GM23338 (cell line): ENCODE measurements around the gene SNRNP27. TPM values are rescaled to one million over a fixed set of nuclear protein-coding genes. Genes with fewer than 3 reads are reported as not detected.

Experiments used
- ATAC-seq: fragments of 200-7000 bp; cut with Tn5 transposase; 3 replicates; pipeline ENCODE4 v1.9.1; 2020
- DNase-seq: peaks from one replicate; pipeline ENCODE4 v3.0.0-alpha.2; 2015; ENCODE audit warnings: low spot score
- H2AFZ ChIP-seq: fragments of 200-600 bp; sonication (generic); 2 replicates; pipeline ENCODE4 v1.8.0; 2016; ENCODE audit warnings: antibody characterized with exemption, mild to moderate bottlenecking, moderate library complexity
- H3F3A ChIP-seq: fragments of 200-600 bp; sonication (generic); replicated peaks from 2 replicates; pipeline ENCODE4 v1.8.0; 2017; ENCODE audit warnings: antibody characterized with exemption, mixed run types, low read depth
- H3K27ac ChIP-seq: fragments of 200-600 bp; sonication (generic); 2 replicates; pipeline ENCODE4 v1.6.1; 2016; ENCODE audit warnings: low read depth
- H3K27me3 ChIP-seq: fragments of 200-600 bp; sonication (generic); 2 replicates; pipeline ENCODE4 v1.8.0; 2016; ENCODE audit warnings: mild to moderate bottlenecking, mixed run types, moderate library complexity; ENCODE audit not compliant: insufficient read depth
- H3K36me3 ChIP-seq: fragments of 200-600 bp; sonication (generic); 2 replicates; pipeline ENCODE4 v1.8.0; 2016; ENCODE audit warnings: mild to moderate bottlenecking; ENCODE audit not compliant: insufficient read depth
- H3K4me1 ChIP-seq: fragments of 200-600 bp; sonication (generic); 2 replicates; pipeline ENCODE4 v1.8.0; 2016; ENCODE audit warnings: mild to moderate bottlenecking, moderate library complexity; ENCODE audit not compliant: insufficient read depth
- H3K4me2 ChIP-seq: fragments of 200-600 bp; sonication (generic); 2 replicates; pipeline ENCODE4 v1.7.1; 2017; ENCODE audit warnings: mixed run types
- H3K4me3 ChIP-seq: fragments of 200-600 bp; sonication (generic); 2 replicates; pipeline ENCODE4 v1.6.1; 2016; ENCODE audit warnings: mixed run types
- H3K79me2 ChIP-seq: fragments of 200-600 bp; sonication (generic); replicated peaks from 2 replicates; pipeline ENCODE4 v1.8.0; 2017; ENCODE audit warnings: mild to moderate bottlenecking; ENCODE audit not compliant: insufficient read depth
- H3K9me2 ChIP-seq: fragments of 200-600 bp; sonication (generic); 2 replicates; pipeline ENCODE4 v1.8.0; 2017; ENCODE audit not compliant: insufficient read depth
- H4K20me1 ChIP-seq: fragments of 200-600 bp; sonication (generic); replicated peaks from 2 replicates; pipeline ENCODE4 v1.8.0; 2017; ENCODE audit warnings: mild to moderate bottlenecking; ENCODE audit not compliant: insufficient read depth
- H3K27ac Mint-ChIP-seq: 2 replicates; pipeline ENCODE4 v1.8.0; 2020; ENCODE audit warnings: inconsistent platforms, mild to moderate bottlenecking, moderate library complexity, mixed read lengths
- H3K27me3 Mint-ChIP-seq: 3 replicates; pipeline ENCODE4 v1.8.0; 2022; ENCODE audit warnings: low read depth, mild to moderate bottlenecking, moderate library complexity, mixed read lengths, inconsistent platforms; ENCODE audit not compliant: insufficient read depth, poor library complexity
- H3K36me3 Mint-ChIP-seq: 3 replicates; pipeline ENCODE4 v1.8.0; 2021; ENCODE audit warnings: low read depth, mild to moderate bottlenecking, inconsistent platforms, moderate library complexity, mixed read lengths
- H3K4me1 Mint-ChIP-seq: 3 replicates; pipeline ENCODE4 v1.8.0; 2020; ENCODE audit warnings: mild to moderate bottlenecking, inconsistent platforms, mixed read lengths
- H3K4me3 Mint-ChIP-seq: 3 replicates; pipeline ENCODE4 v1.8.0; 2021; ENCODE audit warnings: moderate library complexity, mild to moderate bottlenecking, inconsistent platforms, mixed read lengths
- H3K9me3 Mint-ChIP-seq: 3 replicates; pipeline ENCODE4 v1.8.0; 2020; ENCODE audit warnings: moderate library complexity, mild to moderate bottlenecking, inconsistent platforms, mixed read lengths
- CREB1 ChIP-seq: fragments of 250-450 bp; sonication (Bioruptor Pico); IDR thresholded peaks from 2 replicates; pipeline ENCODE4 v1.5.0; 2020; ENCODE audit warnings: low read depth, mild to moderate bottlenecking, moderate library complexity
- ETS1 ChIP-seq: IDR thresholded peaks from 2 replicates; pipeline ENCODE4 v1.6.1; 2016; ENCODE audit warnings: antibody characterized with exemption
- EZH2 ChIP-seq: fragments of 200-600 bp; sonication (generic); IDR thresholded peaks from one replicate; pipeline ENCODE4 v1.8.0; 2017; ENCODE audit warnings: antibody characterized with exemption, mild to moderate bottlenecking, low read depth; ENCODE audit not compliant: unreplicated experiment
- EZH2phosphoT487 ChIP-seq: fragments of 200-600 bp; sonication (generic); IDR thresholded peaks from one replicate; pipeline ENCODE4 v1.8.1; 2018; ENCODE audit warnings: antibody characterized with exemption; ENCODE audit not compliant: unreplicated experiment
- JUNB ChIP-seq: IDR thresholded peaks from one replicate; pipeline ENCODE4 v1.6.1; 2016; ENCODE audit warnings: antibody characterized with exemption; ENCODE audit not compliant: unreplicated experiment
- NANOG ChIP-seq: IDR thresholded peaks from 2 replicates; pipeline ENCODE4 v1.6.1; 2016; ENCODE audit warnings: antibody characterized with exemption, borderline replicate concordance
- POLR2AphosphoS5 ChIP-seq: IDR thresholded peaks from 2 replicates; pipeline ENCODE4 v1.6.1; 2016; ENCODE audit warnings: antibody characterized with exemption, low read depth
- REST ChIP-seq: IDR thresholded peaks from one replicate; pipeline ENCODE4 v1.6.1; 2018; ENCODE audit warnings: antibody characterized with exemption; ENCODE audit not compliant: unreplicated experiment
- STAT1 ChIP-seq: IDR thresholded peaks from one replicate; pipeline ENCODE4 v1.6.1; 2016; ENCODE audit warnings: antibody characterized with exemption; ENCODE audit not compliant: unreplicated experiment
- ZNF114 ChIP-seq: fragments of 250-450 bp; sonication (Bioruptor Pico); IDR thresholded peaks from 2 replicates; pipeline ENCODE4 v1.5.0; 2020; ENCODE audit warnings: mild to moderate bottlenecking, moderate library complexity
- ZNF331 ChIP-seq: fragments of 250-450 bp; sonication (Bioruptor Pico); IDR thresholded peaks from 2 replicates; pipeline ENCODE4 v1.5.0; 2020; ENCODE audit warnings: low read depth, mild to moderate bottlenecking, moderate library complexity
- ZNF462 ChIP-seq: fragments of 250-450 bp; sonication (Bioruptor Pico); IDR thresholded peaks from 2 replicates; pipeline ENCODE4 v1.5.0; 2020; ENCODE audit warnings: mild to moderate bottlenecking, moderate library complexity
- polyA plus RNA-seq: library from polyadenylated mRNA; unstranded; fragments of >200 nt; fragmentation: Nextera tagmentation; extraction: Ambion mirVana; gene quantifications from 2 replicates; pipeline ENCODE4 v1.2.1, GENCODE V29; 2016
- total RNA-seq: library from RNA; depleted of rRNA; stranded (reverse); fragments of >200 nt; shearing (Covaris generic); gene quantifications from 2 replicates; pipeline ENCODE4 v1.2.3, GENCODE V29; 2014

Gene SNRNP27
- total and polyA plus RNA-seq, 2 experiments from 2014 or later: 54.3 to 133 TPM

GRCh38 chr2:69917852-69918251 is 24.1 kb downstream of the SNRNP27 start:
- H3F3A ChIP-seq: no peaks in the 10 kb centered on the region
- no peak for ATAC-seq
- no peak for TF ChIP-seq ZNF331 (CRISPR knock-in tag)
- TF ChIP-seq ETS1: no peak
- TF ChIP-seq STAT1: no peak
- TF ChIP-seq JUNB: no peak
- TF ChIP-seq POLR2AphosphoS5: no peak
- no peak for TF ChIP-seq CREB1 (CRISPR knock-in tag)
- no peak for TF ChIP-seq NANOG
- TF ChIP-seq EZH2: no peak
- no peak overlapping the region for H3K4me3 ChIP-seq
- Mint-ChIP-seq H3K9me3 (no peaks in the 10 kb centered on the region), H3K27me3 (peaks cover 6% of the 10 kb centered on the region), H3K4me1 (0 out of 3 replicates have a peak, but pooled peaks cover 6% of the 10 kb centered on the region), H3K36me3 (peaks cover 3% of the 10 kb centered on the region; the same call in 1 of the 3 replicates), H3K4me3 (no peak overlapping the region), H3K27ac (no peak overlapping the region)
- H3K27ac ChIP-seq: no peak overlapping the region
- H3K9me2 ChIP-seq: no peaks in the 10 kb centered on the region
- no peaks in the 10 kb centered on the region for H3K27me3 ChIP-seq
- no peaks in the 10 kb centered on the region for H3K36me3 ChIP-seq
- no peaks in the 10 kb centered on the region for H3K4me1 ChIP-seq
- DNase-seq: no peak
- no peak overlapping the region for H3K4me2 ChIP-seq
- H2AFZ ChIP-seq: no peak overlapping the region
- H4K20me1 ChIP-seq: no peaks in the 10 kb centered on the region
- H3K79me2 ChIP-seq: no peaks in the 10 kb centered on the region

- Histone ChIP-seq H2AFZ (no peak overlapping the region), H3K9me2 (no peaks in the 10 kb centered on the region), H3K36me3 (no peaks in the 10 kb centered on the region), H3K4me1 (no peaks in the 10 kb centered on the region), H3K4me3 (no peak overlapping the region), H3K4me2 (no peak overlapping the region), H3K79me2 (no peaks in the 10 kb centered on the region), H3K27ac (no peak overlapping the region), H3K27me3 (no peaks in the 10 kb centered on the region), H3F3A (no peaks in the 10 kb centered on the region), H4K20me1 (no peaks in the 10 kb centered on the region)
- H3K27ac Mint-ChIP-seq: no peak overlapping the region
- H3K4me1 Mint-ChIP-seq: 0 out of 3 replicates have a peak, but pooled peaks cover 5% of the 10 kb centered on the region
- H3K27me3 Mint-ChIP-seq: peaks cover 6% of the 10 kb centered on the region
- H3K9me3 Mint-ChIP-seq: no peaks in the 10 kb centered on the region
- H3K36me3 Mint-ChIP-seq: peaks cover 2% of the 10 kb centered on the region; the same call in 1 of the 3 replicates
- no peak overlapping the region for H3K4me3 Mint-ChIP-seq
- ATAC-seq (no peak), DNase-seq (no peak)
- TF ChIP-seq EZH2phosphoT487 (no peak), ZNF114 (no peak), REST (no peak), ZNF462 (CRISPR knock-in tag) (no peak), ZNF331 (CRISPR knock-in tag) (no peak), NANOG (no peak)
Measured at GRCh38 chr2:69918401-69918800, 24.6 kb downstream of the SNRNP27 start.
